GM21515 (cell line): ENCODE results near the gene AARS1.
"Not testable (repeated sequence)": the region's sequence is repeated elsewhere in the genome, so short reads cannot be mapped to it uniquely, and the experiment has no call there.

Source experiments
- ATAC-seq: cut with Tn5 transposase; IDR thresholded peaks from one replicate; pipeline ENCODE4 v1.9.1; 2021; ENCODE audit not compliant: unreplicated experiment

AARS1 gene

GRCh38 chr16:70289229-70290094, at the start of gene AARS1:
Gene AARS1, minus strand, starts transcription at chr16:70289506. Its CDS starts 6,743 bp downstream, at chr16:70282763.
- peak; percentile 97 for ATAC-seq

DNA sequence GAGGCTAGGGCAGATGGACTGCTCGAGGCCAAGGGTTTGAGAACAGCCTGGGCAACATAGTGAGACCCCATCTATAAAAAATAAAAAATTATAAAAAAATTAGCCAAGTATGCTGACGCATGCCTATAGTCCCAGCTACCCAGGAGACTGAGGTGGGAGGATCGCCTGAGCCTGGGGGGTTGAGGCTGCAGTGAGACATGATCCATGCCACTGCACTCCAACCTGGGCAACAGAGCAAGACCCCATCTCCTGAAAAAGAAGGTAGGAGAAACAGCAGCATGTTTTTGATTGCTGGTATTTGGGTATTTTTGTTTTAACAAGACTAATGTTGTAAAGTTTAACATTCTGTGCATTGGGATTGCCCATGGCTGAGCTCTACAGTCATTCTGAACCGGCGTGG, 48.5 kb upstream of the AARS1 start:
- no peak for ATAC-seq

DNA sequence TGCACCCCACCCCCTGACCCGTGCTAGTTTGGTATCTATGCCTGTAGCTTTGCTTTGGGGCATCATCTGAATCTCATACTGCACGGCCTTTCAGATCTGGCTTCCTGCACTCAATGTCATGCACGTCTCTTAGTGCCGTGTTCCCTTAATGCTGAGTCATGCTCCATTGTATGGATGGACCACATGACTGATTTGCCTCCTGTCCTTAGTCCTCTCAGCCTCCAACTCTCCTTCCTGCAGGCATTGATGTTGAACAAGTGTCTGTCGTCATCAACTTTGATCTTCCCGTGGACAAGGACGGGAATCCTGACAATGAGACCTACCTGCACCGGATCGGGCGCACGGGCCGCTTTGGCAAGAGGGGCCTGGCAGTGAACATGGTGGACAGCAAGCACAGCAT, 43.4 kb upstream of the AARS1 start:
- not testable (repeated sequence) for ATAC-seq

- no peak for ATAC-seq
Observed at GRCh38 chr16:70331588-70332358, 42.5 kb upstream of the AARS1 start.

DNA sequence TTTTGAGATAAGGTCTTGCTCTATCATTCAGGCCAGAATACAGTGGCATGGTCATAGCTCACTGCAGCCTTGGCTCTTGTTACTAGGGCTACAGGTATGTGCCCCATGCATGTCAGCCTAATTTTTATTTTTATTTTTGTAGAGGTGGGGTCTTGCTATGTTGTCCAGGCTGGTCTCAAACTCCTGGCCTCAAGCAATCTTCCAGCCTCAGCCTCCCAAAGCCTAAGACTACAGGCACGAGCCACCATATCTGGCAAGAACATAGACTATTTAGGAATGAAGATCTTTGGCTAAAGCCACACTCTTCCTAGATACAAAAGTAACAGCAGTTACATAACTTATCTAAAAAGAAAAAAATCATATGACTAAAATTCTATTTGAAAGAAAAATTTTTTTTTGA, 41.8 kb upstream of the AARS1 start:
- no peak for ATAC-seq

GRCh38 chr16:70324998-70325747, 35.9 kb upstream of the AARS1 start:
- no peak for ATAC-seq

GRCh38 chr16:70320121-70320520, 30.8 kb upstream of the AARS1 start:
- ATAC-seq, result no peak

- ATAC-seq, result not testable (repeated sequence)
Observed at GRCh38 chr16:70307726-70308125, 18.4 kb upstream of the AARS1 start.

GRCh38 chr16:70306880-70307279, 17.6 kb upstream of the AARS1 start:
- no peak for ATAC-seq

GRCh38 chr16:70304892-70305448, 15.7 kb upstream of the AARS1 start:
- no peak for ATAC-seq

DNA sequence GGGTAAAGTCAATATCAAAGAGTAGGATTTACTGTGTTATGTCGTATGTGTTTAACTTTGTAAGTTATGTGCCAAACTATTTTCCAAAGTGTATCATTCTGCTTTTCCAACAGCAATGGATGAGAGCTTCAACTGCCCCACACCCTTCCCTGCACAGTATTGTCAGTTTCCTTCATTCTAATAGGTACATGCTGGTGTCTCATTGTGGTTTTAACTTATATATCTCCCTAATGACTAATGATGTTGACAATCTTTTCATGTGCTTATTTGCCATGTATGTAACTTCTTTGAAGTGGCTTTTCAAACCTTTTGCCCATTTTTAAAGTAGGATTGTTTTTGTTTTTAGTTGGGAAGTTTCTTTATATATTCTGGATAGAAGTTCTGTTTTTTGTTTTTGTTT, 13.4 kb upstream of the AARS1 start:
- ATAC-seq, result no peak

DNA sequence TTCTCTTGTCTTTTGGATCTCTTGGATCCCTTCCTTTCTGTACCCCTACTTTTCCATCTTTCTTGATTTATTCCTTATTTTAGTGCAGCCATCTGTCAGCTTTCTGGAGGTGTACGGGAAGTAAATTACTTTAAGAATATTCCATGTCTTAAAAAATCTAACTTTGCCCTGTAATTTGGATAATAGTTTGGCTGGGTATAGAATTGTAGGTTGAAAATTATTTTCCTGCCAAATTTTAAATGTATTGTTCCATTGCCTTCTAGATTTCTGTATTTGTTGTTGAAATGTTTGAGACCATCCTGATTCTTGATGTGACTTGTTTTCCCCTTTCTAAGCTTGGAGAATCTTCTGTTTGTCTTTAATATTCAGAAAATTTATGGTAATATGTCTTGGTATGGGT, 11.8 kb upstream of the AARS1 start:
- no peak for ATAC-seq

GRCh38 chr16:70298988-70299938, 10.0 kb upstream of the AARS1 start, which contains the start of gene DDX19B:
Gene DDX19B, plus strand, starts transcription at chr16:70299186. Its CDS starts 112 bp downstream, at chr16:70299298.
- peak; percentile 65 for ATAC-seq

- no peak for ATAC-seq
Observed at GRCh38 chr16:70295634-70296033, 6.3 kb upstream of the AARS1 start.

- ATAC-seq, result no peak
Observed at GRCh38 chr16:70294385-70295025, 5.2 kb upstream of the AARS1 start.

- ATAC-seq, result not testable (repeated sequence)
Observed at GRCh38 chr16:70292148-70292547, 2.8 kb upstream of the AARS1 start.

- ATAC-seq, result no peak
Observed at GRCh38 chr16:70290949-70291519, 1.7 kb upstream of the AARS1 start.

GRCh38 chr16:70287304-70287971, 1.9 kb downstream of the AARS1 start:
- not testable (repeated sequence) for ATAC-seq
